ENCODE measurements around the gene ACKR1.

The ACKR1 gene, protein sequence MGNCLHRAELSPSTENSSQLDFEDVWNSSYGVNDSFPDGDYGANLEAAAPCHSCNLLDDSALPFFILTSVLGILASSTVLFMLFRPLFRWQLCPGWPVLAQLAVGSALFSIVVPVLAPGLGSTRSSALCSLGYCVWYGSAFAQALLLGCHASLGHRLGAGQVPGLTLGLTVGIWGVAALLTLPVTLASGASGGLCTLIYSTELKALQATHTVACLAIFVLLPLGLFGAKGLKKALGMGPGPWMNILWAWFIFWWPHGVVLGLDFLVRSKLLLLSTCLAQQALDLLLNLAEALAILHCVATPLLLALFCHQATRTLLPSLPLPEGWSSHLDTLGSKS

DNA sequence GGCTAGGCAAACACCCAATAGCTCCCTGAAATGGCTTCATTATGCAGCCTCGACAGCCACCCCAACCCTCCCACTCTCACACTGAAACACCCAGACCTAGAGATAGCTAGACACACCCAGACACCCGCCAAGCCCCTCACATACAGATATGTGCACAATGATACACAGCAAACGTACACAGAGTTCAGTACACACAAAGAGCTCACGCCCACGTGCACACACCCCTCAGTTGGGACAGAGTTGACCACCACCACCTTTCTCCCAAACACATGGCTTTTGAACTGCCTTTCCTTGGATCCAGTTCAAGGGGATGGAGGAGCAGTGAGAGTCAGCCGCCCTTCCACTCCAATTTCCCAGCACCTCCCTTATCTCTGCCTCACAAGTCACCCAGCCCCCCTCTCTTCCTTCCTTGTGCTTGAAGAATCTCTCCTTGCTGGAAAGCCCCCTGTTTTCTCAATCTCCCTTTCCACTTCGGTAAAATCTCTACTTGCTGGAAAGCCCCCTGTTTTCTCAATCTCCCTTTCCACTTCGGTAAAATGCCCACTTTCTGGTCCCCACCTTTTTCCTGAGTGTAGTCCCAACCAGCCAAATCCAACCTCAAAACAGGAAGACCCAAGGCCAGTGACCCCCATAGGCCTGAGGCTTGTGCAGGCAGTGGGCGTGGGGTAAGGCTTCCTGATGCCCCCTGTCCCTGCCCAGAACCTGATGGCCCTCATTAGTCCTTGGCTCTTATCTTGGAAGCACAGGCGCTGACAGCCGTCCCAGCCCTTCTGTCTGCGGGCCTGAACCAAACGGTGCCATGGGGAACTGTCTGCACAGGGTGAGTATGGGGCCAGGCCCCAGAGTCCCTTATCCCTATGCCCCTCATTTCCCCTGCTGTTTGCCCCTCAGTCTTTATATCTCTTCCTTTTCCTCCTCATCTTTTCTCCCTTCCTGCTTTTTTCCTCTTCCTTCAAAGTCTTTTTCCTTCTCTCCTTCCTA, at the start of gene ACKR1:
Gene ACKR1 (plus strand): TSS at position 715 of the 981 bp plus-strand sequence. CDS start 85 bp downstream, at position 800.
- Histone ChIP-seq H4K20me1 (peaks cover 12% of the 10 kb centered on the region; the same call in 1 of the 2 replicates), H3K4me3 (no peak within 1 kb of the TSS), H3K27ac (no peak within 1 kb of the TSS), H3K9me3 (no peaks in the 10 kb centered on the region), H3K4me2 (no peak within 1 kb of the TSS), H3K9ac (no peak within 1 kb of the TSS), H3K4me1 (peaks cover 17% of the 10 kb centered on the region), H3K27me3 (peaks cover 9% of the 10 kb centered on the region; the same call in 1 of the 2 replicates), H3K36me3 (no peaks in the 10 kb centered on the region)
- TF ChIP-seq Cebpa-rat (IDR thresholded peaks at IDR 0.05) = no peak

GRCh38 chr1:159161001-159161718, 43.5 kb upstream of the ACKR1 start:
- Histone ChIP-seq H4K20me1 (no peaks in the 10 kb centered on the region), H3K4me1 (no peaks in the 10 kb centered on the region), H3K36me3 (no peaks in the 10 kb centered on the region), H3K9me3 (no peaks in the 10 kb centered on the region), H3K9ac (no peak overlapping the region), H3K4me2 (no peak overlapping the region), H3K27ac (no peak overlapping the region), H3K27me3 (no peaks in the 10 kb centered on the region), H3K4me3 (no peak overlapping the region)
- no peak for TF ChIP-seq Cebpa-rat (IDR thresholded peaks at IDR 0.05)

GRCh38 chr1:159161719-159162026, 43.0 kb upstream of the ACKR1 start:
- Histone ChIP-seq H3K27me3 (no peaks in the 10 kb centered on the region), H3K36me3 (no peaks in the 10 kb centered on the region), H3K4me1 (no peaks in the 10 kb centered on the region), H3K27ac (no peak overlapping the region), H3K9ac (no peak overlapping the region), H3K4me3 (no peak overlapping the region), H3K9me3 (no peaks in the 10 kb centered on the region), H3K4me2 (no peak overlapping the region), H4K20me1 (no peaks in the 10 kb centered on the region)
- no peak for TF ChIP-seq Cebpa-rat (IDR thresholded peaks at IDR 0.05)

DNA sequence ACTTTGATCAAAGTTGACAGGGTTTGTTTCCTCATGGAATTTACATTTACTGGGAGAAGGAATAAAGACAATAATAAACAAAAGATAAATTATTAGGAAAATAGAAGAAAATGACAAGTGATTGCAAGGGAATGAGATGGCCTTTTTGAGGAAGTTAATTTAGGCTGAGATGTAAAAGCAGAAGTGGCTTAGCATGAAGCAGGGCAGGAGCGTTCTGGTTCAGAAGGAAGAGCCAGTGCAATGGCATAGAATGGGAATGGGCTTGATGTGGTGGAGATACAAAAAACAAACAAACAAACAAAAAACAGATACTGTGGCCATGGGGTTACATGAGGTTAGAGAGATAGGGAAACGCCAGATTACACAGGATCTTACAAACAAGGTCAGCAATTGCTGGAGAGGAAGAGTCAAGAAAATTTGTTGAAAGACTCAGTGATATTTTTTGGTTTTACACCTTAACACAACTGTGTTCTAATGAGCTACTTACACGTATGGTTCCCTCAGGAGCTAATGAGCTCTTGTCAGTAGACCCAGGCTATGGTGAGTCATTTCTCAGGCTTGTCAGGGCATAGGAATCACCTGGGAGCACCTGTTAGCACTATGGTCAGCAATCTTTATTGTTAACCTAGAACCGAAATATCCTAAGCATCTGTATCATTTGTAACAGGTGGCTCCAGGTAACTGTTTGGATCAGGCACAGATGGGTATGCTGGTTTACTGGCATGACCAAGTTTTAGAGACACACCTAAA, 42.0 kb upstream of the ACKR1 start:
- Histone ChIP-seq H3K4me2 (no peak overlapping the region), H3K4me3 (no peak overlapping the region), H3K9me3 (no peaks in the 10 kb centered on the region), H3K27ac (no peak overlapping the region), H3K9ac (no peak overlapping the region), H3K4me1 (no peaks in the 10 kb centered on the region), H3K27me3 (no peaks in the 10 kb centered on the region), H3K36me3 (no peaks in the 10 kb centered on the region), H4K20me1 (no peaks in the 10 kb centered on the region)
- TF ChIP-seq Cebpa-rat (IDR thresholded peaks at IDR 0.05) = no peak

DNA sequence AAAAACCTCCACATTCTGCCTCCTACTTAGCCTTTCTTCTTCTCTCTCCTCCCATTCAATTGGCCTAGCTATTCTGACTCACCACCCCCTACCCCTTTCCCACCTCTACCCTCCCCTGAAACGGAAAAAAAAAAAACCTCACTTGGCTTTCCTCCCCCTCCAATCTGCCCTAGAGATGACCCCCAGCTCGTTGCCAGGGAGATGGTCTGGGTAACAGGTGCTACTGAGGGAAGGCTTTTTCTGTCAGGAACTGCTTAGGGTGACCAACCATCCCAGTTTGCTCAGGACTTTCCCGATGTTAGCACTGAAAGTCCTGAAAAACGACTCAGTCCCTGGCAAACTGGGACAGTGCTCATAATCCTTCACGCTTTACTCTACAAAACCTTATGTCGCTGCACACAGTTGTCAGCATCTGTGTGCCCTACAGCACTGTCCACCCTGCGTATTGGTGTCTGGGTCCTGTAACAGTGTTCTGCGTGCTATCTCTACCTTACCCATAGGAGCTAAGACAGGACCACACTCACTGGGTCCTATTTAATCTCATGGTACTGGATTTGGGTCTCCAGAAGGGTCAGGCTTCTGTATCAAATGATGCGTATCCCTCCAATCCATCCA, 41.0 kb upstream of the ACKR1 start:
- Histone ChIP-seq H3K9ac (no peak overlapping the region), H3K4me3 (no peak overlapping the region), H3K27ac (no peak overlapping the region), H3K4me2 (no peak overlapping the region), H3K9me3 (no peaks in the 10 kb centered on the region), H3K36me3 (no peaks in the 10 kb centered on the region), H4K20me1 (no peaks in the 10 kb centered on the region), H3K27me3 (no peaks in the 10 kb centered on the region), H3K4me1 (no peaks in the 10 kb centered on the region)
- no peak for TF ChIP-seq Cebpa-rat (IDR thresholded peaks at IDR 0.05)

DNA sequence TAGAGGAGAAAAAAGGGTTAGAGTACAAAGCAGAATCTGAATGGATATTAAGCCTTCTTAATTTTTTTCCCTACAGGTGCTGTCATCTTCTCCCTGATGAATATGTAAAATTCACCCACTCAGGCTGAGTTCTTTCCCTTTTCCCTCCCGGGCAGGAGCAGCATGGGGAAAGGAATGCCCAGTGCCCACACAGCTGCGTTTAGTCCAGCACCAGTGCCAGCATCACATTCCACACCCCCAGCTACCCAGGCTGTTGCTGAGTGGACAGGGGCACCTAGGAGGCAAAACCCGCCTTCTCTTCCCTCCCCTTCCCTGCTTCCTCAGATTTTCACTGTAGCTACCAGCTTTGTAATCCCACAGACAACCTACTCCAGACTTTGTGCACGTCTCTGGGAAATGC, 36.6 kb upstream of the ACKR1 start:
- Histone ChIP-seq H3K4me3 (no peak overlapping the region), H3K27me3 (peaks cover 6% of the 10 kb centered on the region; the same call in 1 of the 2 replicates), H3K27ac (no peak overlapping the region), H3K9me3 (no peaks in the 10 kb centered on the region), H3K4me1 (no peaks in the 10 kb centered on the region), H3K4me2 (no peak overlapping the region), H3K9ac (no peak overlapping the region), H4K20me1 (no peaks in the 10 kb centered on the region), H3K36me3 (no peaks in the 10 kb centered on the region)
- TF ChIP-seq Cebpa-rat (IDR thresholded peaks at IDR 0.05) = no peak

GRCh38 chr1:159170639-159171038, 34.0 kb upstream of the ACKR1 start:
- no peaks in the 10 kb centered on the region for H3K4me1 ChIP-seq
- no peak for TF ChIP-seq Cebpa-rat (IDR thresholded peaks at IDR 0.05)
- H4K20me1 ChIP-seq = no peaks in the 10 kb centered on the region
- peaks cover 6% of the 10 kb centered on the region; the same call in 1 of the 2 replicates for H3K27me3 ChIP-seq
- H3K27ac ChIP-seq = no peak overlapping the region
- H3K4me3 ChIP-seq = no peak overlapping the region
- H3K9me3 ChIP-seq = no peaks in the 10 kb centered on the region
- H3K4me2 ChIP-seq = no peak overlapping the region
- H3K36me3 ChIP-seq = no peaks in the 10 kb centered on the region
- H3K9ac ChIP-seq = no peak overlapping the region

GRCh38 chr1:159171254-159171687, 33.4 kb upstream of the ACKR1 start, which contains the start of gene CADM3:
Gene CADM3, plus strand, starts transcription at chr1:159171615. Its CDS starts 151 bp downstream, at chr1:159171766.
- Histone ChIP-seq H3K36me3 (no peaks in the 10 kb centered on the region), H3K27me3 (peaks cover 6% of the 10 kb centered on the region; the same call in 1 of the 2 replicates), H3K4me1 (no peaks in the 10 kb centered on the region), H4K20me1 (no peaks in the 10 kb centered on the region), H3K9me3 (no peaks in the 10 kb centered on the region), H3K4me2 (no peak within 1 kb of the TSS), H3K27ac (no peak within 1 kb of the TSS), H3K9ac (no peak within 1 kb of the TSS), H3K4me3 (no peak within 1 kb of the TSS)
- no peak for TF ChIP-seq Cebpa-rat (IDR thresholded peaks at IDR 0.05)
